Measurements from ENCODE around the gene VSIG4. TPM values are rescaled to one million over a fixed set of nuclear protein-coding genes. Genes with fewer than 3 reads are reported as not detected.

VSIG4 gene
- total RNA-seq, 1 experiment from 2014 or later: not detected

- H3K9me3 Mint-ChIP-seq: peaks cover 43 to 58% of the 10 kb centered on the region in 2 experiments
- H3K4ac ChIP-seq (ENCODE audit: low read depth, low read length): no peak overlapping the region
- no peak overlapping the region for H3K56ac ChIP-seq (ENCODE audit: insufficient read length, low read depth, low read length)
- peaks cover 34% of the 10 kb centered on the region for H3K9me3 ChIP-seq (ENCODE audit: control insufficient read depth, low read depth, low read length)
- no peaks in the 10 kb centered on the region for H3K79me2 ChIP-seq (ENCODE audit: insufficient read depth, low read length)
- no peaks in the 10 kb centered on the region for H3K27me3 Mint-ChIP-seq (ENCODE audit: low read depth)
- H3K9ac ChIP-seq (ENCODE audit: extremely low read depth, insufficient read length, low read length): no peak overlapping the region
- H3K27ac ChIP-seq (ENCODE audit: insufficient read length, low read depth, low read length): no peak overlapping the region
- peaks cover 0 to 4% (median 0%) of the 10 kb centered on the region in 3 experiments; a peak in 1 of 7 replicates for H3K36me3 Mint-ChIP-seq (ENCODE audit: insufficient read depth in 1 of 3, low read depth in 3 of 3)
- no CpG with 5 or more reads among the region's 4 CpGs for whole genome bisulfite sequencing (ENCODE audit: extremely low coverage, insufficient read length, low lambda C conversion rate)
- H3K4me1 Mint-ChIP-seq: 0 out of 4 replicates have a peak, but pooled peaks cover 0 to 3% of the 10 kb centered on the region in 2 experiments
- H3K4me1 ChIP-seq (ENCODE audit: insufficient read depth, low read length): no peaks in the 10 kb centered on the region
- H2BK12ac ChIP-seq (ENCODE audit: insufficient read length, low read depth, low read length): no peak overlapping the region
- H4K8ac ChIP-seq (replicated peaks; ENCODE audit: insufficient read length, low read depth, low read length): no peak overlapping the region
- H2BK20ac ChIP-seq (ENCODE audit: low read depth, low read length, poor library complexity, severe bottlenecking): no peak overlapping the region
- no peak overlapping the region for H2AFZ ChIP-seq (ENCODE audit: low read length)
- no peak overlapping the region for H2AK5ac ChIP-seq (ENCODE audit: insufficient read length, low read length)
- no peak overlapping the region for H3K27ac Mint-ChIP-seq
- no peak overlapping the region for H2BK120ac ChIP-seq (ENCODE audit: low read depth, low read length, poor library complexity, severe bottlenecking)
- no peak overlapping the region for H4K5ac ChIP-seq (ENCODE audit: insufficient read length, low read depth, low read length)
- no peak overlapping the region for H3T11ph ChIP-seq (ENCODE audit: low read length)
- no peaks in the 10 kb centered on the region for H3K79me1 ChIP-seq (ENCODE audit: insufficient read depth, low read depth, low read length, poor library complexity, severe bottlenecking)
- H4K20me1 ChIP-seq (ENCODE audit: control insufficient read depth, insufficient read depth, insufficient read length): no peaks in the 10 kb centered on the region
- TF ChIP-seq CTCF (conservative IDR thresholded peaks at IDR 0.05): no peak
- no peak overlapping the region for H3K14ac ChIP-seq (ENCODE audit: insufficient read depth, low read length)
- no peaks in the 10 kb centered on the region for H3K23me2 ChIP-seq (ENCODE audit: insufficient read length, low read depth, low read length, poor library complexity, severe bottlenecking)
- no peak overlapping the region for H2BK15ac ChIP-seq (ENCODE audit: low read depth, low read length)
- no peak for DNase-seq
- H3K4me3 Mint-ChIP-seq: no peak overlapping the region
- H2BK5ac ChIP-seq (ENCODE audit: insufficient read length, low read length): no peak overlapping the region
- H3K27me3 ChIP-seq (ENCODE audit: insufficient read depth, low read length): no peaks in the 10 kb centered on the region
- H3K4me2 ChIP-seq (ENCODE audit: insufficient read depth, insufficient read length, low read length): no peak overlapping the region
- H3K18ac ChIP-seq (ENCODE audit: insufficient read length, low read depth, low read length): no peak overlapping the region
- H3K23ac ChIP-seq (ENCODE audit: insufficient read length, low read depth, low read length): no peak overlapping the region
- no peak overlapping the region for H4K91ac ChIP-seq (ENCODE audit: insufficient read length, low read depth, low read length)
Observed at GRCh38 chrX:66054978-66055377, 15.1 kb upstream of the VSIG4 start.
